Islet precursor cell (in vitro differentiated cells): ENCODE measurements around the gene ETV7.
"Not testable (repeated sequence)": the region's sequence is repeated elsewhere in the genome, so short reads cannot be mapped to it uniquely, and the experiment has no call there.

Experiments
- DNase-seq: peaks from one replicate; pipeline ENCODE4 v3.0.0-alpha.2; 2018

The ETV7 gene

DNA sequence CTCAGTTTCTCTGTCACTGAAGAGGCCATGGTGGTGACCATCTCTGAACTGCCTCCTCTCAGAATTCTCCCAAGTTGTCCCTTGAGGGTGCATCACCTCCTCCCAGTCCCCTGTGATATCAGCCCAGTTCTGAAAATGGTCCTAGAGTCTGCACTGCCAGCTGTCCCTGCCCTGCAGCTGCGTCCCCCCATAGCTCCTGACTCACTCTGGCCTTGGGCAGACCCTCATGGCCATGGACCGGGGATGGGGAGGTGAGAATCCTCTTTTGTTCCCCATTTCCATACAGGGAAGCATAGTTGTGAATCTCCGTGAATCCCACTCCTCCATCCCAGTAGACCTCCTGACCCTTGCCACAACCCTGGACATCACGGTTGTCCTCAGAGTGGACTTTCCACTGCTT lies 4.5 kb downstream of the ETV7 start:
- no peak for DNase-seq

DNA sequence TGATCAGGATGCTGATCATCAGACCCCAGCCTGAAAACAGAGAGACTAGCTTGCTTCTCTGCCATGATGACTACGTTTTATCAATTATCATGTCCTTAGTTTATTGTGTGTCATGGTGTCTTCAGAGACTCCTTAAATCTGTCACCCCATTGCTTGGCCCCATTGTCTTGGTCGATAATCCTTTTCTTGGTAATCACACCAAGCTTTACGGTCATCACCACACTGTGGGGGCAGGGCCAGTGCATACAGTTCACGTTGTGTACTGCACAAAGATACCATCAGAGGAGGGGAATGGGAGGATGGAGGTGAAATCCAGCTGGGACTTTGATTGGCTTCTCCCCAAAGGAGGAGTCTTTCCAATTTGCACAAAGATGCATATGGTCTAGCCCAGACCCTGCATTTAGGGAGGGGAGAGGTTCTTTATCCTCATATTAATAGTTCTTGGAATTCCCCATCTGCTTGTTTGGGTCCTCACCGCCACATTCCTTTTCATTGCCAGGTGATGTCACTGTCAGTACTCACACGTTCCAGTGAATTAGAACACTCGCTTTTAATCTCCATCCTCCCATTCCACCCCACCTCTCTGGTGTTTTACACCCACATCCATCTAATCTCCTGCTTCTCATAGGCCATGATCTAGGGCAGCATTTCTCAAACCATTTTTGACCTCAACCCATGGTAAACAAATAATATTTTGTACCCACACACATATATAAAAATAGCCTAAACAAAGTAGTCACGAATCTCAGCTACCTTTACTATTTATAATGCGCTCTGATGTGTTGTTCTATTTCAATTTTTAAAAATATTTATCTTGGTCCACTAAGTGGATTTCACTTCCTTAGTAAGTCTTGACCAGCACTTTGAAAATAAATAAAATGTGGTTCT lies 5.7 kb downstream of the ETV7 start:
- DNase-seq, result no peak

DNA sequence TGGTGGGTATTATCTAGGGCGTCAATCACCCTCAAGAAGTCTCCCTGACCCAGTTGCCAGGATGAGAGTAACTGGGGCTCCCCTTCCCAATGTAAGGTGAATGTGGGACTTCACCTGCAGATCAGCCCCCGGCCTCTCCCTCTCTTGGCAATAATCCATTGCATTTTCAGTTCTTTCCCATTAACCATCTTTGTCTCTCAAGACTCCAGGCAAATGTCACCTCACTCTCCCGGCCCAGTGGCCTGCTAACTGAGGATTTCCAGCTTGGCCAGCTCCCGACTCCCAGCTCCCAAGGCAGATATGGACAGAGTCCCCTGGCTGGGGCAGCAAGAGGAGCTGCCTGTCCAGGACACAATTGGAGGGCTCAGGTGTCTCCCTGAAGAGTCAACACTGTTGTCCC lies 7.3 kb downstream of the ETV7 start:
- DNase-seq, result no peak

DNA sequence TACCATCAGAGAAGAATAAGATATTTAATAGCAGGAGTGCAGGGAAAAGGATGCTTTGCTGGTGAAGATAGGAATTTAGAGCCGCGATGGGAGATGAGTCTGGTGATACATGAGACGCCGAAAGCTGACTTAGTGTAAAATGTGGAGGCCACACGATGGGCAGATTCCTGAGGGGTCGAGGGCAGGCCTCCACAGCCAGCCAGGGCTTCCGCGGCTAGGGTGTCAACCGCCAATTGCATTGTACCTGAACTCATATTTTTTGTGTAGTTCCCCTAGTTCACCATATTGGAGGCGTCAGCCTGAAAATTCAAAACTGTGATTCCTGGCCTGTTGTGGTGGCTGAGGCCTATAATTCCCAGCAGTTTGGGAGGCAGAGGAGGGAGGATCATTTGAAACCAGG lies 8.5 kb downstream of the ETV7 start:
- DNase-seq, result peak; percentile 35

DNA sequence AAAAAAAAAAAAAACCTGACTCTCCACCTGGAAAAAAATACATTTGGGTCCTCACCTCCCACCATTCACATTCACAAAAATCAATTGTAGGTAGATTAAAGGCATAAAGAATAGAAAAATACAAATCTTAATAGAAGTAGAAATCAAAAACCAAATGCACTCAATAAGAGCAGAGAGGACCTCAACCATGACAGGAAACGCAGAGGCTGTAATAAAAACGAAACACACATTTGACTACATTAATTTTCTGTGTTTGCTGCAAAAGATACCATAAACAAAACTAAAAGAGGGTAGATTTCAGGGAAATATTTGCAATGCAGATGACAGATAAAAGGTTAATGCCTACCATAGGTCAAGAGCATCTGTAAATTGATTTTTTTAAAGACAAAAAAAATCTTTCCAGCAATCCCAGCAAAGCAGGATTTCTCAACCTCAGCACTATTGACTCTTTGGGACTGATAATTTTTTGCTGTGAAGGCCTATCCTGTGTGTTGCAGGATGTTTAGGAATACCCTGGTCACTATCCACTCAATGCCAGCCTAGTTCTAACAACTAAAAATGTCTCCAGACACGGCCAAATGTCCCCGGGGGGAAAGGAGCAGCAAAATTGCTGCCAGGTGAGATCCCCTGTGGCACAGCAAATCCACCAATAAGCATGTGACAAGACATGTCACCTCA lies 9.1 kb downstream of the ETV7 start:
- no peak for DNase-seq

DNA sequence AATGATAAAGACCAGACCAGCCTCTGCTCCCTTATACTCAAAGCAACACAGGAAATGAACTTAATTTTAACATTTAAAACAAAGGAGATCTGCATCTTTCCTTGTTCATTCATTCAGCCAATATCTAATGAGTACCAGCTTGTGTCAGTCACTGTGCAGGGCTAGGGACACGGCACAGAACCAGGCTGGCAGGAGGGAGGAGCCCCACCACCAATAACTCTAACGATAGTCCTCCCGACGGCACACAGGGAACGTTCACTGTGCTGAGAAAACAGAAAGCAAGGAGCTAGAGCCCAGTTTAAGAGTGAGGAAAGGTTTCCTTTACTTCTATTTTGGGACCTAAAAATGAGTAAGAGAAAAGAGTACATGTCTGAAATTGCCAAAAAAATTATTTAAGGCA lies 9.9 kb downstream of the ETV7 start:
- DNase-seq, result peak; percentile 36

DNA sequence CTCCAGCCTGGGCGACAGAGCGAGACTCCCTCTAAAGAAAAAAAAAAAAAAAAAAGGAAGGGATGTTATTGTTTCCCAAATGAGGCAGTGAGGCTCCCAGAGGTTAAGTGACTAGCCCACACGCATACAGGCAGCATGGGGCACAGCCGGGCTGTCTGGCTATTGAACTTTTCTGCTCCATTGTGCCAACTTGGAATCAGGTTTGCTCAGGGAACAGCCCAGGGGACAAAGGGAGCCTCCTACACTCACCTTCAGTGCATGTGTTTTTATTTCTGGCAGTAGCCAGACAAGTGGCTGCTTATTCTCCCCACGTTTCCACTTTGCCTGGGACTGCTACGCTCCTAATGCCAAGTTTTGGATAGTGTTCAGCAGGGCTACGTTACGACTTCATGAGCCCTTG lies 10.7 kb downstream of the ETV7 start:
- DNase-seq, result peak; percentile 21

DNA sequence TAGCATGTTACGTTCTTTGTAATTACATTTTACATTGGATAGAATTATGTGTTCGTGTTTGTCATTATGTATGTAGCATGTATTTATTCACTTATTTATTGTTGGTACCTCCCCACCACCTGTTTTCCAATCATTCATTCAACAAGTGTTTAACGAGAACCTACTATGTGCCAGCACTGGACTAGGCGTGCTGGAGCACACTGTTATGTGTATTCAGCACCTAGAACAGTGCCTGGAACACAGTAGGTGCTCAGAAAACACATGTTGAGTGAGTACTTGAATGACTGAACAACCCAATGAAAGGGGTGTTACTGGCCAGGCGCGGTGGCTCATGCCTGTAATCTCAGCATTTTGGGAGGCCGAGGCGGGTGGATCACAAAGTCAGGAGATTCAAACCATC lies 11.3 kb downstream of the ETV7 start:
- no peak for DNase-seq

DNA sequence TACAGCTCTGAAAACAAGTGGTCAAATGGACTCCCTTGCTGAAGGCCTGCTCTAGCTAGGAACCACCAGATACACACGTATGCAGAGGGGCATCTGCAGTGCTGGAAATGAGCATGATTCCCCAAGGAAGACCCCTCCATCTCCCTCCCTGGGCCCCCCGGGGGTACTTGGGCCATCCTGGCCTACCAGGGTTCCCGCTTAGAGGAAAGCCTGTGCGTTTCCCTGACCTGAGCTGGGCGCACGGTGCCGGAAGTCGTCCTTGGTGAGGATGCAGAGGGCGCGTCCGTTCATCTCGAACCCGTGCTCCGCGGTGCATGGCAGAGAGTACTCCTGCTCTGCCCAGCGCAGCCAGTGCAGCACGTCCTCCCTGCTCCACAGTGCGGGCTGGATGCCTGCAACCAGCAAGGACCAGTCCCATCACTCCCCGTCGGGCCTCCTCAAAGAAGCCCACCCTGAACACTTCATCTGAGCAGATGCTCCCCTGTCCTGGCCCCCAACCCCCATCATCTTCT lies 11.8 kb downstream of the ETV7 start:
- DNase-seq, result no peak

DNA sequence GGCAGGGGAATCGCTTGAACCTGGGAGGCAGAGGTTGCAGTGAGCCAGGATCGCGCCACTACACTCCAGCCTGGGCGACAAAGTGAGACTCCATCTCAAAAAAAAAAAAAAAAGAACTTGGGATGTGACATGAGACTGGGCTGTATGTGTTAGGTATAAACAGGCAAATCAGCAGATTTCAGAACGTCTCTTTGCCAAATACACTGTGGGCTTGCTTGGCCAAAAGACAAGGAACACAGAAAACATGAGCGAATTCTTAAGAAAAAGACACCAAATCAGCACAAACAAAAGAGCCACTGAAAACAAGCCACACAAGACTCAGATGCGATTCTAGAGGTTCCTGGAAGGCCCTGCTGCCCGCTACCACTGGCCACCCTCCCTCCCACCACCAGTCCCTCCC lies 12.5 kb downstream of the ETV7 start:
- DNase-seq, result no peak

DNA sequence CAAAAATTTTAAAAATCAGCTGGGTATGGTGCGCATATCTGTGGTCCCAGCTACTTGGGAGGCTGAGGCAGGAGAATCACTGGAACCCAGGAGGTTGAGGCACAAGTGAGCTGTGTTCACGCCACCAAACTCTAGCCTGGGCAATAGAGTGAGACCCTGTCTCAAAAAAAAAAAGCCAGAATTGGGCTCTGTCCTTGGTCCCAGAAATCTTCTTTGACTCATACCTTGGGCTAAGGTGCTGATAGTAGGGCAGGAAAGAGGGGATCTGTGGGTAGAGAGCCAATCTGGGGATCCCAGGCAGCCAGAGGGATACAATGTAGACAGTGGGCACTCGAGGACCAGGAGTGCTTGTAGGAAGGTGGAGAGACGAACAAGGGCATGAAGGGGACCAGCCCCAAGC lies 13.3 kb downstream of the ETV7 start:
- no peak for DNase-seq

DNA sequence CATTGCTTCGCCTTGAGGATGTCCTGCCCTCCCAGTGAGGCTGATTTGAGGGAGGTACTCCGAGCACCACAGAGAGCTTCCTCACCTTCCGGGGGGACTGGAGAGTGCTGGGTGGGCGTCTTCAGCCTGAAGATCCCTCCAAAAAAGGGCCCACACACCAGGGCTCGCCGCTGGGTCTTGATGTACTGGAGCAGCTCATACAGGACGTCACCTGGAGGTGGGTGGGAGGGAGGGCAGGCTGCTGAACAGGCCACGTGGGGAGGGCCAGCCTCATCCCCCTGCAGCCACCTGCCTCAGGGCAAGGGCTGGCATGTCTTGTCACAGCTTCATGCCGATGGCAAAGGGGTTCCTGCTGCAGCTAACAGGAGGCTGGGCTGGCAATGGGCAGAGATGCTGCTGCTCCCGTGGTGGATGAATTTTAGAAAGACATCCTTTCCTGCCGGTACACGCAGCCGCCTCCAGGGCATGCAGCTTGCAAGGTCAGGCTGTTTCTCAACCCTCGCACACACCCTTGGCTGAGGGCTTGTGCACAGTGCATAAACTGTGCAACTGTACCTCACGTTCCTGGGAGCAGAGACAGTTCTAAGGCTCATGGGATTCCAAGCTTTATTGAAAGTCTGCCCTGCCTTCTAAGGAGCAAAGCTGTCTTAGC lies 14.0 kb downstream of the ETV7 start:
- DNase-seq, result peak; percentile 70

DNA sequence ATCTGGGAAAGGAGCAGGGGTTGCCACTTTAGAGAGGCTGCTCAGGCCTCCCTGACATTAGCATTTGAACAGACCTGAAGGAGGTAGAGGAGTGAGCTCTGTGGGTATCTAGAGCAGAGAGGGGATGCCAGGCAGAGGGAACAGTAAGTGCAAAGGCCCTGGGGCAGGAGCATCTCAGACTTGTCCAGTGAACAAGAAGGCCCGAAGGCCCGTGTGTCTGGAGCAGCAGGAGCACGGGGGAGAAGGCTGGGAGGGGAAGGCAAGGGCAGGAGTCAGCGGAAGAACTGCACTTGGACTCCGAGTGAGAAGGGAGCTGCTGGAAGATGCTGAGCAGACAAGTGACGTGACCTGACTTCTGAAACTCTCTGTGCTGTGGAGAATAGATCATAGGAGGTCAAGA lies 15.4 kb downstream of the ETV7 start:
- no peak for DNase-seq

DNA sequence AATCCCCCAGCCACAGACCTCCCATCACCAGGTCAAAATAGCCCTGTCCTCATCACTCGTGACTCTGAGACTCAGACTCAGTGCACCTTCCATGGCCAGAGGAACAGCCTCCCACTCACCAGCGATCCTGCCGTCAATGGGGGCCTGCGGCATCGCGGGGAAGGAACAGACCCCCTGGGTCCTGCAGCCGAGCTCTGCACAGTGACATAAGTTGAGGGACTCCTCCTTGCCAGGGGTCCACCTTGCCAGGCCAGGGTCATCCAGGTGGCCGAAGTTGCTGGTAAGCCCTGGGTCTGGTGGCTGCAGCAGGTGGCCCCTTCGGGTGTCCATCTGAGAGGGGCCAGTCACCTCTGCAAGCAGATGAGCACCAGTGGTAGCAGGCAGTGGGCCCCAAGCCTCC lies 16.3 kb downstream of the ETV7 start:
- no peak for DNase-seq

DNA sequence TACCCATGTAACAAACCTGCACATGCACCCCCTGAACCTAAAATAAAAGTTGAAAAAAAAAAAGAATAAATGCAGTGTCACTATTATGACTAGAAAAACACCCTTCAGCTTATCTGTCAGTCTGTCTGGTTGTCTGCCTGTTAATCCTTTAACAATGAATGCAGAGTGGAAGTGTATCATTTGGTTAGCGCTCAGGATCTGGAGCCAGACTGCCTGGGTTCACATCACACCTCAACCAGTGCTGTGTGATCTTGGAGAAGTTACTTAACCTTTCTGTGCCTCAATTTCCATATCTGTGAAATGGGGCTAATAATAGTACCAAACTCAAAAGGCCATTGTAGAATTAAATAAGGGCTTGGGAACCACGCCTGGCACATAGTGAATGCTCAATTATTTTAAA lies 16.8 kb downstream of the ETV7 start:
- DNase-seq, result no peak

DNA sequence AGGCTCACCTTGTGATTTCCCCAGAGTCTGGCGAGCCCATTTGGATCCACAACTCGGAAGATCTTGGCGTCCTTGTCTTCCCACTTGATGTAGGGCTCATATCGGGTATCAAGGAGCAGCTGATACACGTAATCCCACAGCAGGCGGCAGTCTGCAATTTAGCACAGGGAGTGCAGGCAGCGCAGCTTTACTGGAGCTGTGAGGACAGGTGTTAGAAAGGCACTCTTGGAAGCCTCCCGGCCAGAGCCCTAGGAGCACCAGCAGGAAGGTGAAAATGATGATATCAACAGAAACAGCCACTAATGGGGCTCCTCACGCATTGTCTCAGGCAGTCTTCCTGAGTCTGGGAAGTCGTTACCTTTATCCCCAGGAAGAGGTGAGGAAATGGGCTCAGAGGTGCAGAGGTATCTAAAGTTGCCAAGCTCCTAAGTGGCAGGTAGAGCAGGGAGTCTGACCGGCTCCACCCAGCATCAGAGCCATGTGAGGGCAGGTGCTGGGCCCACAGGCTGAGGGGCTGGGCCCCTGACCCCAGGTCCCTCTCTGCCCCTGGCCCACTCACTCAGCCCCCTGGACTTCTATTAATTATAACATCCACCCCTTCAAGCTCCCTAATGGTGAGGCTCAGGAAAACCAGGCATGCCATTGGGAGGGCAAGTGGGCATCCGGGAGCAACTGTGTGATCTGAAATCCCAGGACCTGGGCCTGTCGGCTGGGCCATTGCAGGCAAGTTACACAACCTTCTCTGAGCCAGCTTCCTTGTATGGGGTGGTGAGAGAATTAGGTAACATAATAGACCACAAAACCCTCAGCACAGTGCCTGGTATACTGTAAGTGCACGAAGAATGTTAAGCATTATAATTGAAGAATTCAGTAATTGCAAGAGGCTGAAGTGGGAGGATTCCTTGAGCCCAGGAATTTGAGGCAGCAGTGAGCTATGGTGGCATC lies 18.3 kb downstream of the ETV7 start:
- DNase-seq, result peak; percentile 89

DNA sequence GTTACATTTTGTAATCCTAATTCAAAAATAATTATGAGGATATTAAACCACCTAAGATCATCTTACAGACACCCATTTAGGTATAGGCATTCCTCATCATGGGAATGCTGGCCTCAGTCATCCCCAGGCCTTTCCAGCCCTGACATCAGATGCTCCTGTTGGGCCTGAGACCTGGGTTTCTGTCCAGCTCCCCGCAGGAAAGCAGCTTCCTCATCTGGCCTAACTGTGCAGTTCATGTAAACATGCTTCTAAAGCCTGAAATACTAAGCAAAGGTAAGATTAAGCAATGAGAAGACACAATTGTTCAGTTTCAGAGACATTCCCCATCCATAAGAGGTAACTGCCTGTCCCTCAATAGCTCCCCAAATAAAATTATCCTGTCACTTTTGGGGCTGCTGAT lies 19.0 kb downstream of the ETV7 start:
- no peak for DNase-seq

DNA sequence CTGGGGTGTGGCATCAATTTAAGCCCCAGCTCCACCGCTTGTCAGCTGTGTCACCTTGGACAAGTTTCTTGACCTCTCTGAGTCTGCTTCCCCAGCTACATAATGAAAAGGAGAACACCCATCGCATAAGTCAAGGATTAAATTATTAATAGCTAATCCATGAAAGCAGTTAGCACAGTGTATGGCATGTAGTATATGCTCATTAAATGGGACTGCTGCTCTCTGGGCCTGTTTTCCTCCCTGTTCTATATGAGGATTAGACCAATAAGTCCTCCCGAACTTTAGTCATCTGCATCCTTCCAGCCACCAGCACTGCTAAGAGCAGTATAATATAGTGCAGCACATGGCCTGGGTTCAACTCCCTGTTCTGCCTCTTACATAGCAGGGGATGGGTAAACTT lies 19.7 kb downstream of the ETV7 start:
- no peak for DNase-seq

DNA sequence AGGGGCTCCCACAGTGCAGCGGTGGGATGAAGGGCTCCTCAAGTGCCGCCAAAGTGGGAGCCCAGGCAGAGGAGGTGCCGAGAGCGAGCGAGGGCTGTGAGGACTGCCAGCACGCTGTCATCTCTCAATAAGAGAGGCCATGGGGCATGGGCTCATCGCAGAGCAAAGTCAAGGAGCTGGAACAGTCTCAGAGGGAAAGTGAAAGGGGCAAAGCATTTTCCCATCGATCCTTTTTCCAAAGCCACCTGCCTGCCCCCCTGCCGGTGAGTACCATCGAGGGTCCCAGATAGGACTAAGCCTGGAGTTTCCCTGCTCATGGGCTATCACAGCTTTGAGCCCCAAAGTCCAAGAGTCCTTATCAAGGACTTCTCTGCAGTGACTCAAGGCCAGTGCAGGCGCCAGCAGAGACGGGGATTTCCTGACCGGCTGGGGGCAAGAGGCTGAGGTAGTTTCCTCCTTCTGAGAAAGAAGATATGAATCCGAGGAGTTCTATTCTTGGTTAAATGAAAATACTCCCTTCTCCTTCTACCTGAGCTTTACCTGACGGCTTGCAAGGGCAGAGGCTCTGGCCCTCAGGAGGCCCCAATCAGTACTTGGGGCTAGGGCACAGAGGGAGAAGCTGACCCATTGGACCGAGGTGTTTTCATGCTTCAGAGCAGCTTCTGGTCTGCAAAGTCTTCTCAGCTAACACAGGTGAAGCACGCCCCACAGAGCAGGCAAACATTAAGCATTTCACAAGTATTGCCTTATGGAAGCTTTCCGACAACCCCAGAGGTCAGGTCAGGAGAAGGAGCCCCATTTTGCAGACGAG lies 22.6 kb downstream of the ETV7 start:
- DNase-seq, result no peak

DNA sequence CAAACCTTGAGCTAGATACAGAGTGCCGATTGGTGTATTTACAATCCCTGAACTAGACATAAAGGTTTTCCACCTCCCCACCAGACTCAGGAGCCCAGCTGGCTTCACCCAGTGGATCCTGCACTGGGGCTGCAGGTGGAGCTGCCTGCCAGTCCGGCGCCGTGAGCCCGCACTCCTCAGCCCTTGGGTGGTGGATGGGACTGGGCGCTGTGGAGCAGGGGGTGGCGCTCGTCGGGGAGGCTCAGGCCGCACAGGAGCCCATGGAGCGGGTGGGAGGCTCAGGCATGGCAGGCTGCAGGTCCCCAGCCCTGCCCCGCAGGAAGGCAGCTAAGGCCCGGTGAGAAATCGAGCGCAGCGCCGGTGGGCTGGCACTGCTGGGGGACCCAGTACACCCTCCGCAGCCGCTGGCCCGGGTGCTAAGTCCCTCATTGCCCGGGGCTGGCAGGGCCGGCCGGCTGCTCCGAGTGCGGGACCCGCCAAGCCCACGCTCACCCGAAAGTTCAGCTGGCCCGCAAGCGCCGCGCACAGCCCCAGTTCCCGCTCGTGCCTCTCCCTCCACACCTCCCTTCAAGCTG lies 23.3 kb downstream of the ETV7 start:
- DNase-seq, result not testable (repeated sequence)

DNA sequence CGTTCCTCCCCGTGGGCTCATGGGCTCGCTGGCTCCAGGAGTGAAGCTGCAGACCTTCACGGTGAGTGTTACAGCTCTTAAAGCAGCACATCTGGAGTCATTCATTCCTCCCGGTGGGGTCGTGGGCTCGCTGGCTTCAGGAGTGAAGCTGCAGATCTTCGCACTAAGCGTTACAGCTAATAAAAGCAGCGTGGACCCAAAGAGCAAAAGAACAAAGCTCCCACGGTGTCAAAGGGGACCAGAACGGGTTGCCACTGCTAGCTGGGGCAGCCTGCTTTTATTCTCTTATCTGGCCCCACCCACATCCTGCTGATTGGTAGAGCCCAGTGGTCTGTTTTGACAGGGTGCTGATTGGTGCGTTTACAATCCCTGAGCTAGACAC lies 24.1 kb downstream of the ETV7 start:
- DNase-seq, result not testable (repeated sequence)
